Measurements from ENCODE around the gene PRKG1. TPM values are rescaled to one million over a fixed set of nuclear protein-coding genes. Genes with fewer than 3 reads are reported as not detected.

PRKG1 gene
- total RNA-seq, 2 donors from 2014 or later, result 8.1 to 16.6 TPM

- H3K9ac ChIP-seq (ENCODE audit: low read depth in 2 of 2, low read length in 2 of 2), result no peak overlapping the region
- H3K36me3 ChIP-seq, result no peaks in the 10 kb centered on the region
- no peak overlapping the region for H3K4me3 ChIP-seq
- H3K27ac ChIP-seq, result no peak overlapping the region
- intact Hi-C loops (cut with DNase I), result no loop called here
- no peak for TF ChIP-seq CTCF (IDR thresholded peaks at IDR 0.05)
- H3K9me3 ChIP-seq, result no peaks in the 10 kb centered on the region
- no peak for DNase-seq
- no peaks in the 10 kb centered on the region for H3K27me3 ChIP-seq
- H3K4me1 ChIP-seq, result no peaks in the 10 kb centered on the region
These were observed 1183.4 kb downstream of the PRKG1 start for GRCh38 chr10:52257692-52258075.

GRCh38 chr10:52258799-52259425 lies 1184.6 kb downstream of the PRKG1 start:
- no peaks in the 10 kb centered on the region for H3K36me3 ChIP-seq
- no peak for TF ChIP-seq CTCF (IDR thresholded peaks at IDR 0.05)
- intact Hi-C loops (cut with DNase I), result no loop called here
- no peak overlapping the region for H3K9ac ChIP-seq (ENCODE audit: low read depth in 2 of 2, low read length in 2 of 2)
- H3K27ac ChIP-seq, result no peak overlapping the region
- no peaks in the 10 kb centered on the region for H3K4me1 ChIP-seq
- no peak overlapping the region for H3K4me3 ChIP-seq
- no peaks in the 10 kb centered on the region for H3K27me3 ChIP-seq
- DNase-seq, result no peak
- no peaks in the 10 kb centered on the region for H3K9me3 ChIP-seq

GRCh38 chr10:52259426-52259812 lies 1185.1 kb downstream of the PRKG1 start:
- Histone ChIP-seq H3K4me1 (no peaks in the 10 kb centered on the region), H3K27ac (no peak overlapping the region), H3K36me3 (no peaks in the 10 kb centered on the region), H3K9me3 (no peaks in the 10 kb centered on the region), H3K4me3 (no peak overlapping the region), H3K27me3 (no peaks in the 10 kb centered on the region), H3K9ac (ENCODE audit: low read depth in 2 of 2, low read length in 2 of 2) (no peak overlapping the region)
- DNase-seq, result no peak
- no peak for TF ChIP-seq CTCF (IDR thresholded peaks at IDR 0.05)
- intact Hi-C loops (cut with DNase I), result no loop called here

GRCh38 chr10:52261362-52261761 lies 1187.1 kb downstream of the PRKG1 start:
- DNase-seq, result no peak
- intact Hi-C loops (cut with DNase I), result no loop called here
- TF ChIP-seq CTCF (IDR thresholded peaks at IDR 0.05), result no peak

GRCh38 chr10:52265131-52265926 lies 1191.0 kb downstream of the PRKG1 start:
- no peak for DNase-seq
- Histone ChIP-seq H3K36me3 (no peaks in the 10 kb centered on the region), H3K27me3 (no peaks in the 10 kb centered on the region), H3K9me3 (no peaks in the 10 kb centered on the region), H3K4me1 (no peaks in the 10 kb centered on the region), H3K9ac (ENCODE audit: low read depth in 2 of 2, low read length in 2 of 2) (no peak overlapping the region), H3K4me3 (no peak overlapping the region), H3K27ac (no peak overlapping the region)
- intact Hi-C loops (cut with DNase I), result no loop called here
- no peak for TF ChIP-seq CTCF (IDR thresholded peaks at IDR 0.05)

More at GRCh38 chr10:52261362-52261761, 1187.1 kb downstream of the PRKG1 start:
- Histone ChIP-seq H3K27ac (no peak overlapping the region), H3K9me3 (no peaks in the 10 kb centered on the region), H3K4me3 (no peak overlapping the region), H3K36me3 (no peaks in the 10 kb centered on the region), H3K9ac (ENCODE audit: low read depth in 2 of 2, low read length in 2 of 2) (no peak overlapping the region), H3K27me3 (no peaks in the 10 kb centered on the region), H3K4me1 (no peaks in the 10 kb centered on the region)

Measured in colonic mucosa (tissue), 4 donors.